Measurements from ENCODE around the gene FEM1B. TPM values are rescaled to one million over a fixed set of nuclear protein-coding genes. Genes with fewer than 3 reads are reported as not detected.

Gene FEM1B
- total and polyA plus RNA-seq, 2 donors (not counting 3 experiments of a cell fraction or from before 2014, with no cell fraction given), result 11.1 to 33.2 TPM

- intact Hi-C loops (cut with micrococcal nuclease), result loop anchor here (2.0 kb wide), 1 partner anchor 67 kb away; no protein-coding TSS in a partner anchor
- H3K4me3 ChIP-seq (replicated peaks in 1 of 3; ENCODE audit: insufficient read depth in 1 of 3, low read depth in 1 of 3, low read length in 3 of 3), result no peak overlapping the region
- no peak overlapping the region for H3K4me2 ChIP-seq (ENCODE audit: insufficient read depth, low read length)
- CTCF ChIA-PET, result interaction anchor here (0.7 to 2.9 kb wide), 20 partner anchors 9 to 609 kb away, joined by 3 to 26 read pairs (median 6); no protein-coding TSS in a partner anchor
- no peaks in the 10 kb centered on the region for H3K9me1 ChIP-seq (replicated peaks; ENCODE audit: control insufficient read depth, extremely low read depth, insufficient read depth, low read length)
- H3K9me3 ChIP-seq (replicated peaks; ENCODE audit: control insufficient read depth, insufficient read depth, low read length), result no peaks in the 10 kb centered on the region
- FAIRE-seq, result no peak
- dilution Hi-C loops (cut with MboI; ENCODE audit: extremely low pct_ligation_motif_present, low sequenced_read_pairs), result no loop called here
- H4K20me1 ChIP-seq (replicated peaks; ENCODE audit: control insufficient read depth, extremely low read depth, insufficient read depth, low read length), result no peaks in the 10 kb centered on the region
- no peak overlapping the region for H3K9ac ChIP-seq (replicated peaks; ENCODE audit: extremely low read depth, insufficient read depth, low read length)
- no TSS peak for BruUV-seq (replicated peaks)
- H3K36me3 ChIP-seq (ENCODE audit: control insufficient read depth in 2 of 2, extremely low read depth in 1 of 2, insufficient read depth in 2 of 2, low read length in 2 of 2), result no peaks in the 10 kb centered on the region
- no peaks in the 10 kb centered on the region for H3K27me3 ChIP-seq (ENCODE audit: control insufficient read depth in 2 of 2, insufficient read depth in 2 of 2, low read length in 2 of 2)
- H2AFZ ChIP-seq (ENCODE audit: low read depth, low read length), result no peak overlapping the region
- H3K27ac ChIP-seq (ENCODE audit: insufficient read depth, low read depth, low read length), result no peak overlapping the region
- peaks cover 6% of the 10 kb centered on the region for H3K4me1 ChIP-seq (ENCODE audit: control insufficient read depth, extremely low read depth, insufficient read depth, low read length)
- POLR2A ChIA-PET, result interaction anchor here (0.7 kb wide), 1 partner anchor 34 kb away, joined by 3 read pairs; no protein-coding TSS in a partner anchor
- peak; percentile 86 for DNase-seq (ENCODE audit: low read depth, low spot score)
- H3K79me2 ChIP-seq (ENCODE audit: control insufficient read depth, insufficient read depth, low read length), result no peaks in the 10 kb centered on the region
- TF ChIP-seq CTCF (IDR thresholded peaks at IDR 0.05; ENCODE audit: extremely low read depth in 1 of 2, insufficient read depth in 1 of 2, low read depth in 1 of 2, low read length in 2 of 2) (peak in 1 of 2 donors; percentile 8), GATA2 (IDR thresholded peaks at IDR 0.05; ENCODE audit: insufficient read depth, insufficient read length, low read depth, low read length) (no peak), FOS (IDR thresholded peaks at IDR 0.05; ENCODE audit: borderline replicate concordance, insufficient read depth, low read length) (no peak), EZH2 (IDR thresholded peaks at IDR 0.05; ENCODE audit: borderline replicate concordance, low read depth, low read length, severe bottlenecking) (no peak)
Measured at GRCh38 chr15:68315495-68316031, 38.0 kb downstream of the FEM1B start.
